CD14-positive monocyte (primary cell): ENCODE measurements around the gene FBXL17. TPM values are rescaled to one million over a fixed set of nuclear protein-coding genes. Genes with fewer than 3 reads are reported as not detected.

Source experiments
- DNase-seq, 3 donors: peaks; one replicate each; pipeline ENCODE4 v3.0.0-alpha.2; 2011 to 2022
- H2AFZ ChIP-seq: 2 replicates; pipeline ENCODE4 v1.6.0; 2012; ENCODE audit warnings: mild to moderate bottlenecking, low read depth, low read length, inconsistent platforms; ENCODE audit not compliant: insufficient read depth, poor library complexity, severe bottlenecking
- H3K27ac ChIP-seq, 2 donors: 1 replicate in 1 of 2; 2 replicates in 1 of 2; pipeline ENCODE4 v1.5.1; 2012 to 2013; ENCODE audit warnings: low read length in 2 of 2, control low read depth in 1 of 2, inconsistent platforms in 1 of 2, low read depth in 1 of 2, mild to moderate bottlenecking in 1 of 2
- H3K27me3 ChIP-seq, 2 donors: one replicate each; pipeline versions ENCODE4 v1.6.0 to v1.6.1; 2011 to 2013; ENCODE audit warnings: low read length in 2 of 2; ENCODE audit not compliant: control insufficient read depth in 2 of 2, insufficient read depth in 2 of 2
- H3K36me3 ChIP-seq, 2 donors: replicated peaks in 1 of 2; 1 replicate in 1 of 2; 2 replicates in 1 of 2; pipeline versions ENCODE4 v1.5.1 to v1.6.1; 2012 to 2013; ENCODE audit warnings: low read length in 2 of 2, control low read depth in 1 of 2, inconsistent platforms in 1 of 2, mild to moderate bottlenecking in 1 of 2; ENCODE audit not compliant: insufficient read depth in 2 of 2, control insufficient read depth in 1 of 2
- H3K4me1 ChIP-seq, 2 donors: 1 replicate in 1 of 2; 2 replicates in 1 of 2; pipeline versions ENCODE4 v1.5.1 to v1.6.1; 2012 to 2013; ENCODE audit warnings: low read length in 2 of 2, control low read depth in 1 of 2, inconsistent platforms in 1 of 2, mild to moderate bottlenecking in 1 of 2, moderate library complexity in 1 of 2; ENCODE audit not compliant: insufficient read depth in 2 of 2, control insufficient read depth in 1 of 2
- H3K4me2 ChIP-seq: replicated peaks from 2 replicates; pipeline ENCODE3; 2012; ENCODE audit warnings: low read length, moderate library complexity, mild to moderate bottlenecking; ENCODE audit not compliant: poor library complexity, severe bottlenecking; ENCODE audit errors: extremely low read depth
- H3K4me3 ChIP-seq, 3 experiments: fragments of 200-600 bp in 1 of 3; sonication (generic) in 1 of 3; replicated peaks in 1 of 3; 1 replicate in 2 of 3; 2 replicates in 1 of 3; pipeline ENCODE4 v1.5.1; 2011 to 2013; ENCODE audit warnings: low read length in 3 of 3, mild to moderate bottlenecking in 3 of 3, control low read depth in 2 of 3, low read depth in 2 of 3, inconsistent platforms in 1 of 3, moderate library complexity in 1 of 3
- H3K79me2 ChIP-seq: 2 replicates; pipeline ENCODE4 v1.6.0; 2012; ENCODE audit warnings: mild to moderate bottlenecking, control low read depth, inconsistent platforms, low read length, moderate library complexity; ENCODE audit not compliant: insufficient read depth
- H3K9ac ChIP-seq: 2 replicates; pipeline ENCODE4 v1.6.0; 2017; ENCODE audit warnings: low read length, mild to moderate bottlenecking; ENCODE audit not compliant: insufficient read depth, poor library complexity, severe bottlenecking
- H3K9me3 ChIP-seq, 2 donors: replicated peaks in 1 of 2; 1 replicate in 1 of 2; 2 replicates in 1 of 2; pipeline versions ENCODE4 v1.5.1 to v1.6.1; 2012 to 2013; ENCODE audit warnings: low read length in 2 of 2, control low read depth in 1 of 2; ENCODE audit not compliant: control insufficient read depth in 1 of 2, insufficient read depth in 1 of 2
- H4K20me1 ChIP-seq: 2 replicates; pipeline ENCODE4 v1.6.0; 2012; ENCODE audit warnings: mild to moderate bottlenecking, low read length, control low read depth, moderate library complexity; ENCODE audit not compliant: insufficient read depth
- H3K27ac Mint-ChIP-seq, 7 donors: one replicate each; pipeline ENCODE4 v1.8.0; 2020; ENCODE audit warnings: mild to moderate bottlenecking in 7 of 7, mixed read lengths in 7 of 7, moderate library complexity in 6 of 7, inconsistent platforms in 2 of 7
- H3K27me3 Mint-ChIP-seq, 3 donors: one replicate each; pipeline ENCODE4 v1.8.0; 2021 to 2022; ENCODE audit warnings: low read depth in 3 of 3, mild to moderate bottlenecking in 3 of 3, mixed read lengths in 3 of 3, moderate library complexity in 3 of 3, inconsistent platforms in 1 of 3
- H3K36me3 Mint-ChIP-seq, 2 donors: one replicate each; pipeline ENCODE4 v1.8.0; 2020; ENCODE audit warnings: mixed read lengths in 2 of 2, inconsistent platforms in 1 of 2, mild to moderate bottlenecking in 1 of 2
- H3K4me1 Mint-ChIP-seq: one replicate; pipeline ENCODE4 v1.8.0; 2020; ENCODE audit warnings: mild to moderate bottlenecking, mixed read lengths
- H3K4me3 Mint-ChIP-seq, 2 donors: one replicate each; pipeline ENCODE4 v1.8.0; 2020; ENCODE audit warnings: mild to moderate bottlenecking in 2 of 2, mixed read lengths in 2 of 2, moderate library complexity in 1 of 2
- H3K9me3 Mint-ChIP-seq, 7 donors: one replicate each; pipeline ENCODE4 v1.8.0; 2020 to 2022; ENCODE audit warnings: mixed read lengths in 7 of 7, mild to moderate bottlenecking in 6 of 7, moderate library complexity in 6 of 7, inconsistent platforms in 2 of 7
- CTCF ChIP-seq: fragments of 200-600 bp; IDR thresholded peaks from one replicate; pipeline ENCODE4 v1.8.0; 2022; ENCODE audit warnings: antibody characterized with exemption, mild to moderate bottlenecking
- WGBS: methylation state at CpG from one replicate; pipeline ENCODE4 v1.1.5; 2013; ENCODE audit warnings: missing lambda C conversion rate; ENCODE audit not compliant: insufficient coverage; 5-methylcytosine and 5-hydroxymethylcytosine counted together
- intact Hi-C, 2 donors: fragments of 100-400 bp; cut with micrococcal nuclease; formaldehyde crosslinking; loops; one replicate each; pipeline versions ENCODE4 v1.15.0 to v1.15.1; 2023
- polyA plus RNA-seq, 3 donors: library from polyadenylated mRNA; depleted of rRNA in 1 of 3; unstranded in 2 of 3; stranded (reverse) in 1 of 3; fragments of 300-500 nt in 2 of 3; fragments of >200 nt in 1 of 3; fragmentation: Illumina TruSeq in 2 of 3; gene quantifications; 1 replicate in 2 of 3; 2 replicates in 1 of 3; pipeline ENCODE4 v1.2.3, GENCODE V29; 2012 to 2021

FBXL17 gene
- polyA plus RNA-seq, 3 donors = 1.5 to 6.6 (median 2.0) TPM

GRCh38 chr5:108264533-108264932, 117.4 kb downstream of the FBXL17 start:
- no peaks in the 10 kb centered on the region for H3K27me3 ChIP-seq
- Mint-ChIP-seq H3K27me3 (no peaks in the 10 kb centered on the region), H3K27ac (no peak overlapping the region), H3K4me1 (peaks cover 6% of the 10 kb centered on the region), H3K9me3 (no peaks in the 10 kb centered on the region), H3K36me3 (no peaks in the 10 kb centered on the region), H3K4me3 (no peak overlapping the region)
- intact Hi-C loops = no loop called here
- no peaks in the 10 kb centered on the region for H3K4me1 ChIP-seq
- H4K20me1 ChIP-seq = no peaks in the 10 kb centered on the region
- H3K36me3 ChIP-seq = no peaks in the 10 kb centered on the region
- no peak overlapping the region for H3K27ac ChIP-seq
- H3K9me3 ChIP-seq = no peaks in the 10 kb centered on the region
- no peak overlapping the region for H3K9ac ChIP-seq
- no CpG with 5 or more reads among the region's 2 CpGs for WGBS
- DNase-seq = no peak
- H3K4me3 ChIP-seq = no peak overlapping the region
- H3K4me2 ChIP-seq = no peak overlapping the region
- no peaks in the 10 kb centered on the region for H3K79me2 ChIP-seq
- no peak for TF ChIP-seq CTCF
- H2AFZ ChIP-seq = no peak overlapping the region

GRCh38 chr5:108263338-108263737, 118.6 kb downstream of the FBXL17 start:
- Mint-ChIP-seq H3K4me3 (no peak overlapping the region), H3K36me3 (no peaks in the 10 kb centered on the region), H3K27ac (no peak overlapping the region), H3K9me3 (no peaks in the 10 kb centered on the region), H3K27me3 (no peaks in the 10 kb centered on the region), H3K4me1 (peaks cover 6% of the 10 kb centered on the region)
- H3K4me1 ChIP-seq = no peaks in the 10 kb centered on the region
- H3K27ac ChIP-seq = no peak overlapping the region
- intact Hi-C loops = no loop called here
- H4K20me1 ChIP-seq = no peaks in the 10 kb centered on the region
- no peak overlapping the region for H2AFZ ChIP-seq
- H3K9me3 ChIP-seq = no peaks in the 10 kb centered on the region
- H3K79me2 ChIP-seq = no peaks in the 10 kb centered on the region
- no peaks in the 10 kb centered on the region for H3K36me3 ChIP-seq
- no peak for TF ChIP-seq CTCF
- no peaks in the 10 kb centered on the region for H3K27me3 ChIP-seq
- H3K9ac ChIP-seq = no peak overlapping the region
- no peak overlapping the region for H3K4me3 ChIP-seq
- no peak for DNase-seq
- no peak overlapping the region for H3K4me2 ChIP-seq
